ENCODE results near the gene RTKN. TPM values are rescaled to one million over a fixed set of nuclear protein-coding genes. Genes with fewer than 3 reads are reported as not detected.

The RTKN gene
- total and polyA plus RNA-seq, 2 of the 13 experiments (the other 11 are each of a cell fraction or from before 2014, with no cell fraction given), result 159 to 166 TPM

GRCh38 chr2:74486141-74486540 lies 44.4 kb upstream of the RTKN start (continued):
- TF ChIP-seq ZGPAT (CRISPR knock-in tag; IDR thresholded peaks at IDR 0.05), result 0 out of 2 replicates have a peak, but pooled peaks have one; percentile 18
- TF ChIP-seq BCL6 (CRISPR knock-in tag; IDR thresholded peaks at IDR 0.05), result peak; percentile 47; the same call in 1 of the 2 replicates
- no peak for TF ChIP-seq FOXP1 (IDR thresholded peaks at IDR 0.05)
- TF ChIP-seq FOXP1 (CRISPR knock-in tag; IDR thresholded peaks at IDR 0.05), result peak; percentile 74
- 0 out of 2 replicates have a peak, but pooled peaks have one; percentile 35 for TF ChIP-seq MEIS1 (CRISPR knock-in tag; IDR thresholded peaks at IDR 0.05; ENCODE audit: borderline replicate concordance)
- 0 out of 2 replicates have a peak, but pooled peaks have one; percentile 19 for TF ChIP-seq SIX1 (CRISPR knock-in tag; IDR thresholded peaks at IDR 0.05; ENCODE audit: borderline replicate concordance)
- 0 out of 2 replicates have a peak, but pooled peaks have one; percentile 34 for TF ChIP-seq THAP11 (CRISPR knock-in tag; IDR thresholded peaks at IDR 0.05)
- peak; percentile 46; the same call in 1 of the 2 replicates for TF ChIP-seq FOXK2 (IDR thresholded peaks at IDR 0.05)
- TF ChIP-seq TBX3 (IDR thresholded peaks at IDR 0.05; ENCODE audit: borderline replicate concordance), result peak; percentile 69; the same call in 1 of the 2 replicates
- TF ChIP-seq ZFP36L1 (CRISPR knock-in tag; IDR thresholded peaks at IDR 0.05), result no peak
- TF ChIP-seq ZNF569 (CRISPR knock-in tag; IDR thresholded peaks at IDR 0.05; ENCODE audit: borderline replicate concordance), result no peak
- TF ChIP-seq NR2C2 (CRISPR knock-in tag; IDR thresholded peaks at IDR 0.05; ENCODE audit: borderline replicate concordance), result peak; percentile 65; the same call in 1 of the 2 replicates
- peak; percentile 12; the same call in 1 of the 2 replicates for TF ChIP-seq KDM1A (CRISPR knock-in tag; IDR thresholded peaks at IDR 0.05)
- TF ChIP-seq, protein P1, sequence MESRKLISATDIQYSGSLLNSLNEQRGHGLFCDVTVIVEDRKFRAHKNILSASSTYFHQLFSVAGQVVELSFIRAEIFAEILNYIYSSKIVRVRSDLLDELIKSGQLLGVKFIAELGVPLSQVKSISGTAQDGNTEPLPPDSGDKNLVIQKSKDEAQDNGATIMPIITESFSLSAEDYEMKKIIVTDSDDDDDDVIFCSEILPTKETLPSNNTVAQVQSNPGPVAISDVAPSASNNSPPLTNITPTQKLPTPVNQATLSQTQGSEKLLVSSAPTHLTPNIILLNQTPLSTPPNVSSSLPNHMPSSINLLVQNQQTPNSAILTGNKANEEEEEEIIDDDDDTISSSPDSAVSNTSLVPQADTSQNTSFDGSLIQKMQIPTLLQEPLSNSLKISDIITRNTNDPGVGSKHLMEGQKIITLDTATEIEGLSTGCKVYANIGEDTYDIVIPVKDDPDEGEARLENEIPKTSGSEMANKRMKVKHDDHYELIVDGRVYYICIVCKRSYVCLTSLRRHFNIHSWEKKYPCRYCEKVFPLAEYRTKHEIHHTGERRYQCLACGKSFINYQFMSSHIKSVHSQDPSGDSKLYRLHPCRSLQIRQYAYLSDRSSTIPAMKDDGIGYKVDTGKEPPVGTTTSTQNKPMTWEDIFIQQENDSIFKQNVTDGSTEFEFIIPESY (CRISPR knock-in tag; IDR thresholded peaks at IDR 0.05), result peak; percentile 73
- no peak for TF ChIP-seq ZNF629 (CRISPR knock-in tag; conservative IDR thresholded peaks at IDR 0.05)
- TF ChIP-seq TSC22D2 (CRISPR knock-in tag; IDR thresholded peaks at IDR 0.05; ENCODE audit: borderline replicate concordance), result 0 out of 2 replicates have a peak, but pooled peaks have one; percentile 26
- TF ChIP-seq SIN3B (IDR thresholded peaks at IDR 0.05; ENCODE audit: low read length), result no peak
- TF ChIP-seq ZBTB20 (CRISPR knock-in tag; IDR thresholded peaks at IDR 0.05; ENCODE audit: borderline replicate concordance, low read depth), result 0 out of 2 replicates have a peak, but pooled peaks have one; percentile 55
- TF ChIP-seq ZNF138 (CRISPR knock-in tag; IDR thresholded peaks at IDR 0.05; ENCODE audit: low read depth), result no peak
- peak; percentile 52; the same call in 1 of the 2 replicates for TF ChIP-seq SOX5 (CRISPR knock-in tag; IDR thresholded peaks at IDR 0.05; ENCODE audit: borderline replicate concordance)
- TF ChIP-seq, protein P2, sequence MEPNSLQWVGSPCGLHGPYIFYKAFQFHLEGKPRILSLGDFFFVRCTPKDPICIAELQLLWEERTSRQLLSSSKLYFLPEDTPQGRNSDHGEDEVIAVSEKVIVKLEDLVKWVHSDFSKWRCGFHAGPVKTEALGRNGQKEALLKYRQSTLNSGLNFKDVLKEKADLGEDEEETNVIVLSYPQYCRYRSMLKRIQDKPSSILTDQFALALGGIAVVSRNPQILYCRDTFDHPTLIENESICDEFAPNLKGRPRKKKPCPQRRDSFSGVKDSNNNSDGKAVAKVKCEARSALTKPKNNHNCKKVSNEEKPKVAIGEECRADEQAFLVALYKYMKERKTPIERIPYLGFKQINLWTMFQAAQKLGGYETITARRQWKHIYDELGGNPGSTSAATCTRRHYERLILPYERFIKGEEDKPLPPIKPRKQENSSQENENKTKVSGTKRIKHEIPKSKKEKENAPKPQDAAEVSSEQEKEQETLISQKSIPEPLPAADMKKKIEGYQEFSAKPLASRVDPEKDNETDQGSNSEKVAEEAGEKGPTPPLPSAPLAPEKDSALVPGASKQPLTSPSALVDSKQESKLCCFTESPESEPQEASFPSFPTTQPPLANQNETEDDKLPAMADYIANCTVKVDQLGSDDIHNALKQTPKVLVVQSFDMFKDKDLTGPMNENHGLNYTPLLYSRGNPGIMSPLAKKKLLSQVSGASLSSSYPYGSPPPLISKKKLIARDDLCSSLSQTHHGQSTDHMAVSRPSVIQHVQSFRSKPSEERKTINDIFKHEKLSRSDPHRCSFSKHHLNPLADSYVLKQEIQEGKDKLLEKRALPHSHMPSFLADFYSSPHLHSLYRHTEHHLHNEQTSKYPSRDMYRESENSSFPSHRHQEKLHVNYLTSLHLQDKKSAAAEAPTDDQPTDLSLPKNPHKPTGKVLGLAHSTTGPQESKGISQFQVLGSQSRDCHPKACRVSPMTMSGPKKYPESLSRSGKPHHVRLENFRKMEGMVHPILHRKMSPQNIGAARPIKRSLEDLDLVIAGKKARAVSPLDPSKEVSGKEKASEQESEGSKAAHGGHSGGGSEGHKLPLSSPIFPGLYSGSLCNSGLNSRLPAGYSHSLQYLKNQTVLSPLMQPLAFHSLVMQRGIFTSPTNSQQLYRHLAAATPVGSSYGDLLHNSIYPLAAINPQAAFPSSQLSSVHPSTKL (CRISPR knock-in tag; IDR thresholded peaks at IDR 0.05), result 0 out of 2 replicates have a peak, but pooled peaks have one; percentile 12
- TF ChIP-seq CTCF (CRISPR knock-in tag; IDR thresholded peaks at IDR 0.05), result no peak
- TF ChIP-seq ZNF331 (CRISPR knock-in tag; IDR thresholded peaks at IDR 0.05), result peak; percentile 44; the same call in 1 of the 2 replicates
